GM12878 (cell line): Measurements from ENCODE around the gene UBR3. TPM values are rescaled to one million over a fixed set of nuclear protein-coding genes. Genes with fewer than 3 reads are reported as not detected.

ENCODE experiments used
- ATAC-seq: fragments of 200-7000 bp; cut with Tn5 transposase; 3 replicates; pipeline ENCODE4 v1.9.1; 2020; ENCODE audit warnings: mild to moderate bottlenecking, moderate library complexity
- BruUV-seq: library from RNA; stranded (reverse); fragments of 400-500 nt; replicated peaks from 2 replicates; lab custom pipeline; 2021; lab: Mats Ljungman, UMichigan
- CTCF ChIA-PET: fragments of 300-600 bp; sonication (Branson Sonifier 250); formaldehyde crosslinking; extraction: SDS; loops from one replicate; lab custom pipeline; 2021; ENCODE audit warnings: inconsistent platforms; lab: Yijun Ruan, JAX
- POLR2A ChIA-PET: fragments of 350-600 bp; formaldehyde crosslinking; extraction: SDS; loops from one replicate; lab custom pipeline; 2021; ENCODE audit warnings: inconsistent platforms; lab: Charles Lee
- RAD21 ChIA-PET: fragments of 300-600 bp; sonication (Branson Sonifier 250); formaldehyde crosslinking; loops from one replicate; lab custom pipeline; 2023; ENCODE audit warnings: antibody characterized with exemption; ENCODE audit not compliant: unreplicated experiment; lab: Charles Lee
- SMC1A ChIA-PET: fragments of 300-600 bp; sonication (Branson Sonifier 250); formaldehyde crosslinking; loops from one replicate; lab custom pipeline; 2023; ENCODE audit not compliant: unreplicated experiment, uncharacterized antibody; lab: Charles Lee
- DNase-seq: peaks from one replicate; pipeline ENCODE4 v3.0.0-alpha.2; 2011; ENCODE audit warnings: low read depth, low spot score
- FAIRE-seq: peaks from 3 replicates; lab custom pipeline; 2011; peaks lifted over from hg19 to GRCh38; lab: Jason Lieb, UNC
- H2AFZ ChIP-seq: 2 replicates; pipeline ENCODE4 v1.6.0; 2011; ENCODE audit warnings: low read depth, low read length, control low read depth; ENCODE audit not compliant: control insufficient read depth
- H3K27ac ChIP-seq: 2 replicates; pipeline ENCODE4 v1.5.1; 2011; ENCODE audit warnings: control low read depth; ENCODE audit not compliant: control insufficient read depth, insufficient read depth
- H3K27me3 ChIP-seq, 2 experiments: replicated peaks in 1 of 2; 2 replicates each; pipeline versions ENCODE4 v1.6.0 to v1.6.1; 2011; ENCODE audit warnings: low read length in 1 of 2; ENCODE audit not compliant: control insufficient read depth in 2 of 2, insufficient read depth in 2 of 2
- H3K36me3 ChIP-seq, 2 experiments: 2 replicates each; pipeline ENCODE4 v1.5.1; 2011; ENCODE audit warnings: low read length in 1 of 2; ENCODE audit not compliant: control insufficient read depth in 2 of 2, insufficient read depth in 2 of 2
- H3K4me1 ChIP-seq: 2 replicates; pipeline ENCODE4 v1.6.1; 2011; ENCODE audit warnings: mild to moderate bottlenecking, low read length, moderate library complexity, mixed read lengths; ENCODE audit not compliant: control insufficient read depth, insufficient read depth
- H3K4me2 ChIP-seq: 2 replicates; pipeline ENCODE4 v1.6.0; 2011; ENCODE audit warnings: control low read depth; ENCODE audit not compliant: control insufficient read depth, insufficient read depth
- H3K4me3 ChIP-seq: fragments of 200-600 bp; sonication (generic); 2 replicates; pipeline ENCODE4 v1.5.1; 2016
- H3K79me2 ChIP-seq: 2 replicates; pipeline ENCODE4 v1.6.0; 2011; ENCODE audit warnings: low read length; ENCODE audit not compliant: control insufficient read depth, insufficient read depth
- H3K9ac ChIP-seq: 2 replicates; pipeline ENCODE4 v1.8.0; 2011; ENCODE audit warnings: low read length, control low read depth, mixed read lengths; ENCODE audit not compliant: control insufficient read depth, insufficient read depth
- H3K9me3 ChIP-seq: replicated peaks from 3 replicates; pipeline ENCODE4 v1.5.1; 2011; ENCODE audit warnings: mild to moderate bottlenecking, low read length; ENCODE audit not compliant: control insufficient read depth, insufficient read depth
- H4K20me1 ChIP-seq: 2 replicates; pipeline ENCODE4 v1.6.0; 2011; ENCODE audit not compliant: control insufficient read depth, insufficient read depth
- ATF2 ChIP-seq: IDR thresholded peaks from 2 replicates; pipeline ENCODE4 v1.6.1; 2012; ENCODE audit warnings: low read length, inconsistent platforms
- ATF7 ChIP-seq: fragments of 450-650 bp; IDR thresholded peaks from 2 replicates; pipeline ENCODE4 v1.6.1; 2016; ENCODE audit warnings: low read depth, mild to moderate bottlenecking
- BACH1 ChIP-seq: fragments of 450-650 bp; IDR thresholded peaks from 2 replicates; pipeline ENCODE4 v1.6.1; 2017; ENCODE audit warnings: mild to moderate bottlenecking, borderline replicate concordance
- CHD2 ChIP-seq: IDR thresholded peaks from 2 replicates; pipeline ENCODE4 v1.6.1; 2011; ENCODE audit warnings: low read depth, low read length, improper control_type of control experiment, borderline replicate concordance
- DPF2 ChIP-seq: fragments of 450-650 bp; IDR thresholded peaks from 2 replicates; pipeline ENCODE4 v1.6.1; 2017; ENCODE audit warnings: mild to moderate bottlenecking
- ETV6 ChIP-seq, 2 experiments: fragments of 450-650 bp in 1 of 2; IDR thresholded peaks in 1 of 2; conservative IDR thresholded peaks in 1 of 2; 2 replicates each; pipeline ENCODE4 v1.6.1; 2014; ENCODE audit warnings: antibody characterized with exemption in 1 of 2, borderline replicate concordance in 1 of 2, low read depth in 1 of 2, mild to moderate bottlenecking in 1 of 2, moderate library complexity in 1 of 2
- FOXM1 ChIP-seq: IDR thresholded peaks from 2 replicates; pipeline ENCODE4 v1.6.1; 2012; ENCODE audit warnings: low read depth, mild to moderate bottlenecking, inconsistent platforms, low read length, moderate library complexity
- GATAD2B ChIP-seq: fragments of 450-650 bp; conservative IDR thresholded peaks from 2 replicates; pipeline ENCODE4 v1.6.1; 2017; ENCODE audit warnings: low read depth, mild to moderate bottlenecking, moderate library complexity
- IKZF2 ChIP-seq, 2 experiments: fragments of 450-650 bp; IDR thresholded peaks; 2 replicates each; pipeline ENCODE4 v1.6.1; 2017; ENCODE audit warnings: mild to moderate bottlenecking in 2 of 2, moderate library complexity in 2 of 2
- IRF4 ChIP-seq: IDR thresholded peaks from 2 replicates; pipeline ENCODE4 v1.6.1; 2011; ENCODE audit warnings: low read depth, low read length
- KDM1A ChIP-seq: fragments of 200-600 bp; sonication (generic); IDR thresholded peaks from 2 replicates; pipeline ENCODE4 v1.6.1; 2016; ENCODE audit warnings: borderline replicate concordance
- MEF2B ChIP-seq: fragments of 450-650 bp; IDR thresholded peaks from 2 replicates; pipeline ENCODE4 v1.6.1; 2018; ENCODE audit warnings: mild to moderate bottlenecking, moderate library complexity; ENCODE audit not compliant: partially characterized antibody, poor library complexity, severe bottlenecking
- MTA2 ChIP-seq: fragments of 450-650 bp; IDR thresholded peaks from 2 replicates; pipeline ENCODE4 v1.6.1; 2016; ENCODE audit warnings: low read depth, mild to moderate bottlenecking, moderate library complexity
- NR2C1 ChIP-seq: fragments of 450-650 bp; IDR thresholded peaks from 2 replicates; pipeline ENCODE4 v1.6.1; 2017; ENCODE audit warnings: antibody characterized with exemption, mild to moderate bottlenecking, moderate library complexity
- PML ChIP-seq: IDR thresholded peaks from 2 replicates; pipeline ENCODE4 v1.6.1; 2012; ENCODE audit warnings: low read length, inconsistent platforms
- STAT1 ChIP-seq: fragments of 450-650 bp; conservative IDR thresholded peaks from 2 replicates; pipeline ENCODE4 v1.6.1; 2014; ENCODE audit warnings: antibody characterized with exemption, mild to moderate bottlenecking
- ZNF217 ChIP-seq: fragments of 450-650 bp; IDR thresholded peaks from 2 replicates; pipeline ENCODE4 v1.6.1; 2017; ENCODE audit warnings: antibody characterized with exemption, mild to moderate bottlenecking
- WGBS: methylation state at CpG from one replicate; pipeline ENCODE4 v1.1.6; 2016; ENCODE audit warnings: low lambda C conversion rate; ENCODE audit not compliant: insufficient replicate concordance, insufficient coverage; ENCODE audit errors: missing lambda C conversion rate; 5-methylcytosine and 5-hydroxymethylcytosine counted together
- in situ Hi-C: fragments of 300-500 bp; cut with MboI; formaldehyde crosslinking; loops from 9 replicates; pipeline ENCODE4 v1.14.3; 2018; ENCODE audit warnings: mixed read lengths
- intact Hi-C: fragments of 100-400 bp; cut with micrococcal nuclease; formaldehyde crosslinking; loops from one replicate; pipeline ENCODE4 v1.14.2; 2022; ENCODE audit not compliant: unreplicated experiment
- polyA plus RNA-seq, 11 experiments: library from polyadenylated mRNA; depleted of rRNA in 4 of 11; unstranded in 6 of 11; stranded (reverse) in 5 of 11; fragments of >200 nt; fragmentation: Nextera tagmentation in 4 of 11; fragmentation: Illumina TruSeq in 1 of 11; extraction: Ambion mirVana in 4 of 11; extraction: Trizol in 1 of 11; gene quantifications; 1 replicate in 1 of 11; 2 replicates in 10 of 11; pipeline versions ENCODE4 v1.2.1 to v1.2.3, GENCODE V29; 2011 to 2016; ENCODE audit warnings: inconsistent platforms in 2 of 11, missing spikeins in 2 of 11, low read depth in 1 of 11
- total RNA-seq, 4 experiments: library from RNA; depleted of rRNA in 3 of 4; stranded (reverse); fragments of >200 nt in 3 of 4; fragmentation: Illumina TruSeq in 1 of 4; extraction: Trizol in 1 of 4; gene quantifications; 2 replicates each; pipeline versions ENCODE4 v1.2.1 to v1.2.3, GENCODE V29; 2013 to 2021
- TF ChIP-seq, protein P1 (sequence below): fragments of 450-650 bp; IDR thresholded peaks from 2 replicates; pipeline ENCODE4 v1.6.1; 2016; ENCODE audit warnings: mild to moderate bottlenecking

The UBR3 gene
- total and polyA plus RNA-seq, 10 of the 15 experiments (the other 5 are each of a cell fraction or from before 2014, with no cell fraction given), result 3.8 to 22.9 (median 11.2) TPM

GRCh38 chr2:170022692-170023091, 195.4 kb downstream of the UBR3 start (continued):
- TF ChIP-seq STAT1, result no peak
- TF ChIP-seq, all 136 proteins: peak for 0

- ChIA-PET POLR2A (no interaction called here), RAD21 (no interaction called here), CTCF (no interaction called here), SMC1A (interaction anchor here (1.1 kb wide), 1 partner anchor 130 kb away, joined by 5 read pairs; no protein-coding TSS in a partner anchor)
- Histone ChIP-seq H3K27me3 (no peaks in the 10 kb centered on the region), H4K20me1 (no peaks in the 10 kb centered on the region), H3K9ac (no peak overlapping the region), H3K4me3 (no peak overlapping the region), H3K4me1 (peaks cover 4% of the 10 kb centered on the region), H3K27ac (no peak overlapping the region), H3K4me2 (no peak overlapping the region), H3K9me3 (no peaks in the 10 kb centered on the region), H3K79me2 (no peaks in the 10 kb centered on the region), H3K36me3 (no peaks in the 10 kb centered on the region), H2AFZ (no peak overlapping the region)
- in situ Hi-C loops (no loop called here), intact Hi-C loops (no loop called here)
- DNase-seq (peak; percentile 44), ATAC-seq (peak; percentile 98), FAIRE-seq (no peak)
- no TSS peak for BruUV-seq
- WGBS, result 97% methylated on average over 1 of the region's 1 CpG
- TF ChIP-seq IRF4 (peak; percentile 88), ATF7 (peak; percentile 61), PML (no peak), ETV6 (conservative IDR thresholded peaks at IDR 0.05 in 1 of 2, IDR thresholded peaks at IDR 0.05 in 1 of 2; ENCODE audit: borderline replicate concordance in 1 of 2, low read depth in 1 of 2) (no peak), FOXM1 (no peak), GATAD2B (0 out of 2 replicates have a peak, but pooled peaks have one; percentile 27), NR2C1 (peak; percentile 14; the same call in 1 of the 2 replicates), BACH1 (peak; percentile 26; the same call in 1 of the 2 replicates), KDM1A (no peak), ATF2 (0 out of 2 replicates have a peak, but pooled peaks have one; percentile 25), MTA2 (peak; percentile 94), CHD2 (peak; percentile 43; the same call in 1 of the 2 replicates), ZNF217 (0 out of 2 replicates have a peak, but pooled peaks have one; percentile 23), IKZF2 (IDR thresholded peaks at IDR 0.05) (peak; percentile 83 to 86), DPF2 (peak; percentile 88), MEF2B (peak; percentile 31)
- TF ChIP-seq, protein P1, sequence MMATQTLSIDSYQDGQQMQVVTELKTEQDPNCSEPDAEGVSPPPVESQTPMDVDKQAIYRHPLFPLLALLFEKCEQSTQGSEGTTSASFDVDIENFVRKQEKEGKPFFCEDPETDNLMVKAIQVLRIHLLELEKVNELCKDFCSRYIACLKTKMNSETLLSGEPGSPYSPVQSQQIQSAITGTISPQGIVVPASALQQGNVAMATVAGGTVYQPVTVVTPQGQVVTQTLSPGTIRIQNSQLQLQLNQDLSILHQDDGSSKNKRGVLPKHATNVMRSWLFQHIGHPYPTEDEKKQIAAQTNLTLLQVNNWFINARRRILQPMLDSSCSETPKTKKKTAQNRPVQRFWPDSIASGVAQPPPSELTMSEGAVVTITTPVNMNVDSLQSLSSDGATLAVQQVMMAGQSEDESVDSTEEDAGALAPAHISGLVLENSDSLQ, result peak; percentile 55; the same call in 1 of the 2 replicates
These were observed 197.5 kb downstream of the UBR3 start for GRCh38 chr2:170024721-170025120.
